Measurements from ENCODE around the gene KCNH3.

GRCh38 chr12:49519574-49519936 lies 19.3 kb upstream of the KCNH3 start:
- TF ChIP-seq POLR2A (IDR thresholded peaks at IDR 0.05) (no peak), CTCF (IDR thresholded peaks at IDR 0.05) (no peak)

All from right lobe of liver (tissue), 4 donors.